ENCODE results near the gene NUP155.
"Not testable (repeated sequence)": the region's sequence is repeated elsewhere in the genome, so short reads cannot be mapped to it uniquely, and the experiment has no call there.

Gene NUP155

GRCh38 chr5:37319037-37319782 lies 51.7 kb downstream of the NUP155 start:
- no peak overlapping the region for H3K4me3 ChIP-seq (ENCODE audit: low read depth, low read length)
- no peak for TF ChIP-seq CTCF (IDR thresholded peaks at IDR 0.05; ENCODE audit: low read depth, low read length)

DNA sequence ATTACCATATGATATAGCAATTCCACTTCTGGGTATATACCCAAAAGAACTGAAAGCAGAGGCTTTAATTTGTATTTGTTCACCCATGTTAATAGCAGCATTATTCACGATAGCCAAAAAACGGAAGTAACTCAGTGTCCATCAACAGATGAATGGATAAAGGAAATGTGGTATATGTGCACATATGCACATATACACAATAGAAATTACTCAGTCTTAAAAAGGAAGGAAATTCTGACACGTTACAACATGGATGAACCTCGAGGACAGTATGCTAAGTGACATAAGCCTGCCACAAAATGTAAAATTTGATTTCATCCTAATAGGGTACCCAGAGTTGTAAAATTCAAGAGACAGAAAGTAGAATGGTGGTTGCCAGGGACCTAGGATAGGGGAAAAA lies 54.9 kb downstream of the NUP155 start:
- H3K4me3 ChIP-seq (ENCODE audit: low read depth, low read length), result no peak overlapping the region
- no peak for TF ChIP-seq CTCF (IDR thresholded peaks at IDR 0.05; ENCODE audit: low read depth, low read length)

DNA sequence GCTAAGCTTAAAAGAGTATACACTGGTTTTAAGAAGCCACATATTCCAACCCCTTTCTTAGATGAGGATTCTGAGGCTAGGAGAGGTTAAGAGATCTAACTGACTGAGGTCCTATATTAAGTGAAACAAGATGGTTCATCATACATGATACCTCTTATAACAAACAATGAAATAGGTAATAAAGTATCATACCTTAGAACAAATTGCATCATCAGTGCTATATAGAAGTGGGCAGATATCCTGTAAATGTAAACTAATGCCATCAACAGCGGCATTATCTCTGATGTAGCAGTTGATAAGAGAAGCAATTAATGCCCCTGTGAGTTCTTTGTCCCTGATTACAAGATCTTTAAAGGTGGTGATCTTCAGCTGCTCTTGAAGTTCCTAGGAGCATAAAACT lies 60.5 kb downstream of the NUP155 start:
- H3K4me3 ChIP-seq (ENCODE audit: low read depth, low read length), result no peak overlapping the region
- TF ChIP-seq CTCF (IDR thresholded peaks at IDR 0.05; ENCODE audit: low read depth, low read length), result no peak

GRCh38 chr5:37308793-37309192 lies 62.1 kb downstream of the NUP155 start:
- no peak for TF ChIP-seq CTCF (IDR thresholded peaks at IDR 0.05; ENCODE audit: low read depth, low read length)
- H3K4me3 ChIP-seq (ENCODE audit: low read depth, low read length), result no peak overlapping the region

DNA sequence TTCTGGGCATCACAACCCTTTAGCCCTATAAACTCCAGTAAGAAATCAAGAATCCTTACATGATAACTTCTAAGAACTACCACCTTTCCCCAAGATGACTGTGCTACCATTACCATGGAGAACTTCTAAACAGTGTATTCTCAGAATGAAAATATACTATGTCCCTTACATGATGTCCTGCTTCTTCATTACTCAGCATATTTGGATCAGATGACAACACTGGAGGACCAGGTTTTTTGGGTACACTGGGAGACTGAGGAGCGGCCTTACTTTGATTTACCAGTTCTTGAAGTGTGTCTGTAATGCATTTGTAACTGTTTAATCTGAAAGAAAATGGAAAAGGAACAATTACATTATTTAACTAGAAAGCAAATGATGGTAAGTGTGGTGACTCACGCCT lies 66.0 kb downstream of the NUP155 start:
- TF ChIP-seq CTCF (IDR thresholded peaks at IDR 0.05; ENCODE audit: low read depth, low read length), result no peak
- no peak overlapping the region for H3K4me3 ChIP-seq (ENCODE audit: low read depth, low read length)

- not testable (repeated sequence) for H3K4me3 ChIP-seq (ENCODE audit: low read depth, low read length)
Observed at GRCh38 chr5:37296313-37296712, 74.6 kb downstream of the NUP155 start.

GRCh38 chr5:37283214-37283820 lies 87.6 kb downstream of the NUP155 start:
- no peak for TF ChIP-seq CTCF (IDR thresholded peaks at IDR 0.05; ENCODE audit: low read depth, low read length)
- H3K4me3 ChIP-seq (ENCODE audit: low read depth, low read length), result no peak overlapping the region
